Measurements from ENCODE around the gene THBS2.

GRCh38 chr6:169224185-169224695, 29.4 kb downstream of the THBS2 start:
- no peak for TF ChIP-seq REST (IDR thresholded peaks at IDR 0.05; ENCODE audit: insufficient replicate concordance, low read depth)
- no peak for TF ChIP-seq CTCF (IDR thresholded peaks at IDR 0.05; ENCODE audit: insufficient read depth, low read length)
- no peak for TF ChIP-seq POLR2AphosphoS5 (IDR thresholded peaks at IDR 0.05; ENCODE audit: low read depth)

All from HL-60 (cell line).